HL-60/S4 treated with phorbol 12-myristate 13-acetate at 8.2 ng/mL for 4 days and 3 days (cell line): ENCODE measurements around the gene RELA.

Source experiments
- in situ Hi-C: fragments of 300-500 bp; cut with MboI; formaldehyde crosslinking; loops from 2 replicates; pipeline ENCODE4 v1.15.0; 2022; ENCODE audit warnings: low sequenced_read_pairs

The RELA gene

GRCh38 chr11:65615229-65615949, 47.3 kb downstream of the RELA start, which contains the start of gene PCNX3:
TSS of gene PCNX3 (plus strand) at chr11:65615776. CDS start at chr11:65616312, 536 bp downstream.
- in situ Hi-C loops, result no loop called here

DNA sequence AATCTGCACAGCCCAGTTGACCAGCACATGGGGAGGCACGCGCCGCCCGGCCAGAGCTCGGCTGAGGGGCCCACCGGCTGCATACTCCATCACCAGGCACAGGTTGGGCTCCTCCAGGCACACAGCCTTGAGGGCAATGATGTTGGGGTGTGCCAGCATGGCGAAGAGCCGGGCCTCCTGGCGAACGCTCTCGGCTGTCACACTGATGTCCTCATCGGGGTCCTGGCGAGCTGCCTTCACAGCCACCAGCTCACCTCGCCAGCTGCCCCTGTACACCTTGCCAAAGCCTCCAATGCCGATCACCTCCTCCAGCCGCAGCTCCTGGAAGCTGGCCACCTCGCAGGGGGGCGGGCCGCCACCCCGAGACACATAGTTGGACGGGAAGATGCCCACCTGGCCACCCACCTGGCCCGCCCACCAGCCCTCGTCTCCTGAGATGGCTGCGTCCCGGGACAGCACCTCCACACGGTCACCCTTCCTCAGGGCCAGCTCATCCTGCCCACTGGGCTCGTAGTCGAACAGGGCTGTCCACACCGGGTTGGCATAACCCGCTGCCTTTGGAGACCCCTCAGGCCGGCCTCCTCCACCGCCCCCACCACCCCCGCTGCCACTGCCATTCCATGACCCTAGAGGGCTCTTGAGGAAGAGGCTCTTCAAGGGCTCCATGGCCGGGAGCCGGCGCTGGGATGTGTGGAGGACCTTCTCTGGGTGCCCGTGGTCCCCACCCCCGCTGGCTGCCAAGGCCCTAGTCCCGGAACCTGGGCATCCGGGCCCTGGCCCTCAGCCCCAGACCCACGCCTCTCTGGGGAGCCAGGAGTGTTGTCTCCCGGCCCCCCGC, 49.4 kb downstream of the RELA start:
- in situ Hi-C loops, result no loop called here

GRCh38 chr11:65612691-65613090, 50.0 kb downstream of the RELA start:
- in situ Hi-C loops, result no loop called here

DNA sequence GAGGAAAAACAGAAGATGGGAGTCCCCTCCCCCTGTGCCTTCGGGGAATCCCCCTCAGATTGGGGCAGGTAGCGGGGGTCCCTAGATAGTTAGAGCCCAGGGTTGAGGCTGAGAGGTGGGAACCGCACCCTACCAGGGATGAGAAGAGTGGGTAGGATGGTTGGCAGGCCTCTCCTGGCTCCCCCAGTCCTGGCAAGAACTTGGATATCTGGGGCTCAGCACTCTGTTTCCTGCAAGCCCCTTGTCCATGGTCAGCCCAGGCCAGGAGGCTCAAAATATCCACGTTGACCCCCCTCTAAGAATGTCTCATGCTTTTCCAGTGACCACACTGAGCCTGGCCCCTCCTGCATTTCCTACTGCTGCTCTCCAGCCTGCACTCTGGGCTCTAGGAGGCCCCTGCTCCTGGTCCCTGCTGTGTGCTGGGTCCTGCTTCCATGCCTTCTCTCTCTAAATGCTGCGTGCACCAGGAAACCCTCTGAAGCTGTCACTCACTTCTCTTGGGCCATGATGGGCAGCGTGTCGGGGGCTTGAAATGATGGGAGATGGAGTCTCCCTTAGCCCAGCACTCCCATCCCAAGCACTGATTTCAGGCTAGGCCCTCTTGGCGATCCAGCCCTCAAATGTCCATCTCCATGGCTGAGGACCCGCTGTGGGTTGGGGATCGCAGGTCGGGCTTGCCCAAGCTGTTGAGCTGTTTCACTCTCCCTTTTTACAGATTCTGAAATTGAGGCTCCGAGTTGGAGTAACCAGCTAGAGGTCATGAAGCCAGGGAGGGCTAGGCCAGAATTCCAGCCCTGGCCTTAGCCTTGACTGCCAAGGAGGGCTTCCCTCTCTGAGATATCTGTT, 50.7 kb downstream of the RELA start:
- in situ Hi-C loops, result no loop called here

GRCh38 chr11:65611028-65611757, 51.5 kb downstream of the RELA start:
- in situ Hi-C loops, result no loop called here

DNA sequence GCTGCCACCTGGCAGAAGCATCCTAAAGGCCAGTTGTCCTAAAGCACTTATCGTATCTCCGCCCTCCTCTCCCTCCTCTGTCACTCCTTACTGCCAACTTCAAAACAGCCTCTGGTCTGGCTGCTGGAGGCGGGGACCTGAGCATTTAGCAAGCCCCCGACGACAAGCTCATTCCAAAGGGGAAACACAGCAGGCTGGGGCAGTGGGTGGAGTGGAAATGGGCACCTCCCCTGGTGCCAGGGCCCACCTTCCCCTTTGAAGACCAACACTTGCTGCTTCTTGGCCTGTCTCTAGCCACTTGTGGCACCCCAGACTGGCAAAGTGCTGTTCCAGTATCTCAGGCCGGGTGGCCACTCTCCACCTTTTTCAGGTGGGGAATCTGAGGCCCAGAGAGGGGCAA, 52.3 kb downstream of the RELA start:
- in situ Hi-C loops, result no loop called here

GRCh38 chr11:65609665-65610064, 53.1 kb downstream of the RELA start:
- in situ Hi-C loops, result no loop called here

- in situ Hi-C loops, result no loop called here
Measured at GRCh38 chr11:65609229-65609628, 53.5 kb downstream of the RELA start.

DNA sequence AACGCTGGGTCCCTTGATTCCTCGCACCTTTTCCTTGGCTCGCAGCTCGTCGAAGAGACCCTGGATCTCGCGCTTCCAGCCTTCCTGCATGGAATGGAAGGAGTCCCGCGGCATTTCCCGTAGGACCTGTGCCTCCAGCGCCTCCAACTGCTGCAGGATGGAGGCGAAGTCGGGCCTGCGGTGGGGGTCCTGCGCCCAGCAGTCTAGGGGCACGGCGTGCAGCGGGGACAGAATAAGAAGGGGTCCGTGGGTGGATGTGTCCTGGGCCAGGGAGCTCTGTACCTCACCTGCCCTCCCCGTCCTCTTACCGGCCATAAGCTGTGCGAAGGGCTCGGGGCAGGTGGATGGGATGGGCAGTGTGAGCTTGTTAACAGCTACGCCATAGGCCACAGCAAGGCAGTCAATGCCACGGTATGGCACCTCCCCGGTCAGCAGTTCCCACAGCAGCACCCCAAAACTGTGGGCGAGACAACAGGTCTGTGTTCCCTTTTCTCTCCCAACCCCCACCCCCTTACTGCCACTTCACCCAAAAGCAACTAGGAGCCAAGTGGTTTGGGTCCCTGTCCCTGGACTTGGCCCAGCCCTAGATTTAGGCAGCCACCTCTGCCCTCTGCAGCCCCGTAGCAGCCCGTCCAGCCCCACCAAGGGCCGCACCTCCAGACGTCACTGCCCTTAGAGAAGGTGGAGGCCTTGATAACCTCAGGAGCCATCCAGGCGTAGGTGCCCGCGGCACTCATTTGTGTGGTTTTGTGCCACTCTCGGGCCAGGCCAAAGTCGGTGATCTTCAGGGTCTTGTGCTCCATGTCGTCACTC, 54.9 kb downstream of the RELA start:
- in situ Hi-C loops, result no loop called here

- in situ Hi-C loops, result no loop called here
Measured at GRCh38 chr11:65606876-65607613, 55.7 kb downstream of the RELA start.

- in situ Hi-C loops, result no loop called here
Measured at GRCh38 chr11:65604258-65604657, 58.5 kb downstream of the RELA start.
